GM12873 (cell line): Measurements from ENCODE around the gene ITGAV.

ENCODE experiments used
- CTCF ChIP-seq: IDR thresholded peaks from 2 replicates; pipeline ENCODE4 v1.5.1; 2012; ENCODE audit warnings: low read depth, mild to moderate bottlenecking, moderate library complexity, low read length, control low read depth; ENCODE audit not compliant: insufficient read depth; ENCODE audit errors: missing control alignments

The ITGAV gene

GRCh38 chr2:186683341-186683740 lies 93.5 kb downstream of the ITGAV start:
- TF ChIP-seq CTCF, result no peak

- TF ChIP-seq CTCF, result no peak
Observed at GRCh38 chr2:186687807-186688211, 98.0 kb downstream of the ITGAV start.

GRCh38 chr2:186688813-186689212 lies 99.0 kb downstream of the ITGAV start:
- TF ChIP-seq CTCF, result no peak

GRCh38 chr2:186690786-186691185 lies 100.9 kb downstream of the ITGAV start:
- TF ChIP-seq CTCF, result no peak

- TF ChIP-seq CTCF, result no peak
Observed at GRCh38 chr2:186691231-186691630, 101.4 kb downstream of the ITGAV start.

GRCh38 chr2:186691900-186692299 lies 102.0 kb downstream of the ITGAV start:
- TF ChIP-seq CTCF, result no peak

- TF ChIP-seq CTCF, result no peak
Observed at GRCh38 chr2:186693446-186693832, 103.6 kb downstream of the ITGAV start.
